KMS-11 (cell line): ENCODE data around the gene MCUB.
A peak's percentile ranks its signal among the peaks of the same experiment; 100 is the strongest.
"Not testable (repeated sequence)": the region's sequence is repeated elsewhere in the genome, so short reads cannot be mapped to it uniquely, and the experiment has no call there.

Experiments used
- H2AFZ ChIP-seq: fragments of 200-600 bp; sonication (generic); 2 replicates; pipeline ENCODE4 v1.6.1; 2016; ENCODE audit warnings: antibody characterized with exemption, mixed run types, low read depth
- H3K27ac ChIP-seq: fragments of 200-600 bp; sonication (generic); 2 replicates; pipeline ENCODE4 v1.6.1; 2016; ENCODE audit warnings: mild to moderate bottlenecking, mixed run types
- H3K27me3 ChIP-seq: fragments of 200-600 bp; sonication (generic); 2 replicates; pipeline ENCODE4 v1.6.1; 2017; ENCODE audit warnings: mild to moderate bottlenecking, low read depth, mixed run types, moderate library complexity; ENCODE audit not compliant: insufficient read depth
- H3K36me3 ChIP-seq: fragments of 200-600 bp; sonication (generic); 2 replicates; pipeline ENCODE4 v1.6.1; 2017; ENCODE audit warnings: mild to moderate bottlenecking, mixed run types; ENCODE audit not compliant: insufficient read depth
- H3K4me1 ChIP-seq: fragments of 200-600 bp; sonication (generic); 2 replicates; pipeline ENCODE4 v1.6.1; 2016; ENCODE audit warnings: mild to moderate bottlenecking, low read depth, mixed run types; ENCODE audit not compliant: poor library complexity, severe bottlenecking
- H3K4me2 ChIP-seq: fragments of 200-600 bp; sonication (generic); 2 replicates; pipeline ENCODE4 v1.7.0; 2016; ENCODE audit warnings: mild to moderate bottlenecking, mixed run types
- H3K4me3 ChIP-seq: fragments of 200-600 bp; sonication (generic); IDR thresholded peaks from 2 replicates; pipeline ENCODE4 v1.6.1; 2017; ENCODE audit warnings: low read depth, low read length, mixed read lengths; ENCODE audit not compliant: insufficient read depth
- H3K79me2 ChIP-seq: fragments of 200-600 bp; sonication (generic); 2 replicates; pipeline ENCODE4 v1.6.1; 2016; ENCODE audit warnings: low read depth, mixed run types; ENCODE audit not compliant: insufficient read depth
- H3K9ac ChIP-seq: fragments of 200-600 bp; sonication (generic); 2 replicates; pipeline ENCODE4 v1.6.1; 2016; ENCODE audit warnings: mild to moderate bottlenecking, mixed run types
- H4K20me1 ChIP-seq: fragments of 200-600 bp; sonication (generic); 2 replicates; pipeline ENCODE4 v1.6.1; 2016; ENCODE audit warnings: mild to moderate bottlenecking, mixed run types; ENCODE audit not compliant: insufficient read depth
- CTCF ChIP-seq: fragments of 200-600 bp; sonication (generic); conservative IDR thresholded peaks from 2 replicates; pipeline ENCODE4 v1.6.1; 2017; ENCODE audit warnings: low read depth, mild to moderate bottlenecking, antibody characterized with exemption, low read length, moderate library complexity, mixed read lengths

Gene MCUB

GRCh38 chr4:109675843-109676242 lies 115.8 kb downstream of the MCUB start:
- no peaks in the 10 kb centered on the region for H3K36me3 ChIP-seq
- no peaks in the 10 kb centered on the region for H3K79me2 ChIP-seq
- no peaks in the 10 kb centered on the region for H3K27me3 ChIP-seq
- no peaks in the 10 kb centered on the region for H4K20me1 ChIP-seq
- H3K4me3 ChIP-seq: no peak overlapping the region
- no peak for TF ChIP-seq CTCF
- no peak overlapping the region for H3K27ac ChIP-seq
- no peak overlapping the region for H2AFZ ChIP-seq
- H3K4me2 ChIP-seq: no peak overlapping the region
- no peaks in the 10 kb centered on the region for H3K4me1 ChIP-seq
- no peak overlapping the region for H3K9ac ChIP-seq

DNA sequence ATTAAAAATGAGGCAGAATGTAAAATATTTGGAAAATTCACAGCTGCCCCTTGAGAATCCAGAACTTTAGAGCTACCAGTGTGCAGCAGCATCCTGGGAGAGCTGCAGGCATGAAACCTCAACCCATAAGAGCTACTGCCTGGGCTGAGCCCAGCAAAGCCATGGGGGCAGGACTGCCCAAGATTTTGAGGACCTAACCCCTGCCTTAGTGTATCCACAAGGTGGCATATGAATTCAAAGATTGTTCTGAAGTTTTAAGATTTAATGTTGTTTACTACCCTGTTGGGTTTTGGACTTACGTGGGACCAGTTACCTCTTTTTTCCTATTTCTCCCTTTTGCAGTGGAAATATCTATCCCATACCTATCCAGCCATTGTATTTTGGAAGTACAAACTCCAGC lies 116.8 kb downstream of the MCUB start:
- H3K4me2 ChIP-seq: no peak overlapping the region
- H3K79me2 ChIP-seq: no peaks in the 10 kb centered on the region
- H3K27ac ChIP-seq: no peak overlapping the region
- no peak overlapping the region for H3K9ac ChIP-seq
- H3K4me1 ChIP-seq: no peaks in the 10 kb centered on the region
- H2AFZ ChIP-seq: no peak overlapping the region
- no peaks in the 10 kb centered on the region for H4K20me1 ChIP-seq
- TF ChIP-seq CTCF: 0 out of 2 replicates have a peak, but pooled peaks have one; percentile 23
- H3K27me3 ChIP-seq: no peaks in the 10 kb centered on the region
- no peaks in the 10 kb centered on the region for H3K36me3 ChIP-seq
- H3K4me3 ChIP-seq: no peak overlapping the region

DNA sequence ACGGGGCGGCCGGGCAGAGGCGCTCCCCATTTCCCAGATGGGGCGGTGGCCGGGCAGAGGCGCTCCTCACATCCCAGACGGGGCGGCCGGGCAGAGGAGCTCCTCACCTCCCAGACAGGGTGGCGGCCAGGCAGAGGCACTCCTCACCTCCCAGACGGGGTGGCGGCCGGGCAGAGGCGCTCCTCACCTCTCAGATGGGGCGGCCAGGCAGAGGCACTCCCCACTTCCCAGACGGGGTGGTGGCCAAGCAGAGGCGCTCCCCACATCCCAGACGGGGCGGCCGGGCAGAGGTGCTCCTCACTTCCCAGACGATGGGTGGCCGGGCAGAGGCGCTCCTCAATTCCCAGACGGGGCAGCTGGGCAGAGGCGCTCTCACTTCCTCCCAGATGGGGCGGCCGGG lies 118.4 kb downstream of the MCUB start:
- H3K27ac ChIP-seq, H4K20me1 ChIP-seq, H3K79me2 ChIP-seq, H3K27me3 ChIP-seq, H3K4me2 ChIP-seq, H3K9ac ChIP-seq, H3K36me3 ChIP-seq, H2AFZ ChIP-seq, H3K4me3 ChIP-seq, H3K4me1 ChIP-seq: not testable (repeated sequence)

DNA sequence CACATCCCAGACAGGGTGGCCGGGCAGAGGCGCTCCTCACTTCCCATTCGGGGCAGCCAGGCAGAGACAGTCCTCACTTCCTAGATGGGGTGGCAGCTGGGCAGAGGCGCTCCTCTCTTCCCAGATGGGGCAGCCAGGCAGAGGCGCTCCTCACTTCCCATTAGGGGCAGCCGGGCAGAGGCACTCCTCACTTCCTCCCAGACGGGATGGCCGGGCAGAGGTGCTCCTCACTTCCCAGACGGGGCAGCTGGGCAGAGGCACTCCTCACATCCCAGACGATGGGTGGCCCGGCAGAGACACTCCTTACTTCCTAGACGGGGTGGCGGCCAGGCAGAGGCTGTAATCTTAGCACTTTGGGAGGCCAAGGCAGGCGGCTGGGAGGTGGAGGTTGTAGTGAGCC lies 118.9 kb downstream of the MCUB start:
- not testable (repeated sequence) for H3K9ac ChIP-seq, H2AFZ ChIP-seq, H3K4me2 ChIP-seq, H3K4me3 ChIP-seq, H3K36me3 ChIP-seq, H3K4me1 ChIP-seq, H3K27me3 ChIP-seq, H4K20me1 ChIP-seq, H3K79me2 ChIP-seq, H3K27ac ChIP-seq

- TF ChIP-seq CTCF: no peak
- H3K9ac ChIP-seq: no peak overlapping the region
- no peak overlapping the region for H2AFZ ChIP-seq
- no peaks in the 10 kb centered on the region for H4K20me1 ChIP-seq
- H3K79me2 ChIP-seq: no peaks in the 10 kb centered on the region
- no peak overlapping the region for H3K27ac ChIP-seq
- no peaks in the 10 kb centered on the region for H3K27me3 ChIP-seq
- H3K4me1 ChIP-seq: peaks cover 45% of the 10 kb centered on the region
- no peaks in the 10 kb centered on the region; the same call in 1 of the 2 replicates for H3K36me3 ChIP-seq
- no peak overlapping the region for H3K4me2 ChIP-seq
- H3K4me3 ChIP-seq: no peak overlapping the region
These were observed 122.8 kb downstream of the MCUB start for GRCh38 chr4:109682875-109683274.
